Karpas-422 (cell line): Measurements from ENCODE around the gene NDUFS2. TPM values are rescaled to one million over a fixed set of nuclear protein-coding genes. Genes with fewer than 3 reads are reported as not detected.
A peak's percentile ranks its signal among the peaks of the same experiment; 100 is the strongest.

ENCODE experiments used
- DNase-seq: peaks from one replicate; pipeline ENCODE4 v3.0.0-alpha.2; 2015
- H2AFZ ChIP-seq: fragments of 200-600 bp; sonication (generic); 2 replicates; pipeline ENCODE4 v1.6.1; 2014; ENCODE audit warnings: antibody characterized with exemption, low read length, mixed read lengths
- H3K27ac ChIP-seq: fragments of 200-600 bp; sonication (generic); 2 replicates; pipeline ENCODE4 v1.5.1; 2014; ENCODE audit warnings: mild to moderate bottlenecking, low read length, moderate library complexity
- H3K27me3 ChIP-seq: fragments of 200-600 bp; sonication (generic); 2 replicates; pipeline ENCODE4 v1.6.1; 2014; ENCODE audit warnings: low read length, mixed read lengths
- H3K36me3 ChIP-seq: fragments of 200-600 bp; sonication (generic); 2 replicates; pipeline ENCODE4 v1.6.1; 2014; ENCODE audit warnings: low read length, mixed read lengths; ENCODE audit not compliant: insufficient read depth
- H3K4me1 ChIP-seq: fragments of 200-600 bp; sonication (generic); 2 replicates; pipeline ENCODE4 v1.6.1; 2014; ENCODE audit warnings: mild to moderate bottlenecking, low read length, mixed read lengths
- H3K4me2 ChIP-seq: fragments of 200-600 bp; sonication (generic); 2 replicates; pipeline ENCODE4 v1.6.1; 2014; ENCODE audit warnings: low read length, low read depth, mild to moderate bottlenecking; ENCODE audit not compliant: poor library complexity, severe bottlenecking
- H3K4me3 ChIP-seq: fragments of 200-600 bp; sonication (generic); 2 replicates; pipeline ENCODE4 v1.5.1; 2014; ENCODE audit warnings: mild to moderate bottlenecking, antibody characterized with exemption, low read length, mixed read lengths
- H3K79me2 ChIP-seq: fragments of 200-600 bp; sonication (generic); 2 replicates; pipeline ENCODE4 v1.6.1; 2014; ENCODE audit warnings: mild to moderate bottlenecking, low read length, mixed read lengths
- H3K9ac ChIP-seq: fragments of 200-600 bp; sonication (generic); 2 replicates; pipeline ENCODE4 v1.6.0; 2014; ENCODE audit warnings: low read length
- H3K9me2 ChIP-seq: fragments of 200-600 bp; sonication (generic), shearing (Covaris generic); replicated peaks from 2 replicates; pipeline ENCODE4 v1.6.0; 2014; ENCODE audit warnings: mild to moderate bottlenecking, low read length, moderate library complexity; ENCODE audit not compliant: insufficient read depth
- H3K9me3 ChIP-seq: fragments of 300-700, 200-600 bp; sonication (generic); 2 replicates; pipeline ENCODE4 v1.6.1; 2014; ENCODE audit warnings: low read length, mixed read lengths
- H4K20me1 ChIP-seq: fragments of 200-600 bp; sonication (generic); 2 replicates; pipeline ENCODE4 v1.6.1; 2014; ENCODE audit warnings: mild to moderate bottlenecking, antibody characterized with exemption, low read length, low read depth; ENCODE audit not compliant: insufficient read depth
- total RNA-seq: library from RNA; depleted of rRNA; stranded (reverse); fragments of >200 nt; shearing (Covaris generic); gene quantifications from 2 replicates; pipeline ENCODE4 v1.2.3, GENCODE V29; 2014; ENCODE audit warnings: low replicate concordance

NDUFS2 gene
- total RNA-seq, 1 experiment from 2014 or later, result 134 TPM

- no peaks in the 10 kb centered on the region for H3K9me2 ChIP-seq
- H3K4me2 ChIP-seq, result no peak overlapping the region
- H3K9me3 ChIP-seq, result no peaks in the 10 kb centered on the region
- peaks cover 30% of the 10 kb centered on the region for H3K4me1 ChIP-seq
- H4K20me1 ChIP-seq, result no peaks in the 10 kb centered on the region
- peaks cover 10% of the 10 kb centered on the region for H3K36me3 ChIP-seq
- H3K27ac ChIP-seq, result no peak overlapping the region
- no peak for DNase-seq
- no peak overlapping the region for H3K4me3 ChIP-seq
- no peaks in the 10 kb centered on the region for H3K27me3 ChIP-seq
- peaks cover 28% of the 10 kb centered on the region for H3K79me2 ChIP-seq
- H3K9ac ChIP-seq, result no peak overlapping the region
- no peak overlapping the region for H2AFZ ChIP-seq
Observed at GRCh38 chr1:161200421-161200991, 1.7 kb upstream of the NDUFS2 start.

GRCh38 chr1:161200992-161201835 is 953 bp upstream of the NDUFS2 start:
- H3K36me3 ChIP-seq, result peaks cover 10% of the 10 kb centered on the region
- H2AFZ ChIP-seq, result peak overlapping the region; percentile 67; the same call in 1 of the 2 replicates
- no peak for DNase-seq
- peak overlapping the region; percentile 74 for H3K9ac ChIP-seq
- peaks cover 28% of the 10 kb centered on the region for H3K79me2 ChIP-seq
- no peaks in the 10 kb centered on the region for H3K27me3 ChIP-seq
- no peaks in the 10 kb centered on the region for H3K9me3 ChIP-seq
- H3K4me1 ChIP-seq, result peaks cover 27% of the 10 kb centered on the region
- H4K20me1 ChIP-seq, result no peaks in the 10 kb centered on the region
- H3K9me2 ChIP-seq, result no peaks in the 10 kb centered on the region
- no peak overlapping the region for H3K27ac ChIP-seq
- H3K4me3 ChIP-seq, result peak overlapping the region; percentile 88
- H3K4me2 ChIP-seq, result peak overlapping the region; percentile 86

- no peak for DNase-seq
- peaks cover 28% of the 10 kb centered on the region for H3K79me2 ChIP-seq
Observed at GRCh38 chr1:161206411-161207140, 4.4 kb downstream of the NDUFS2 start.

GRCh38 chr1:161207173-161207572 is 5.0 kb downstream of the NDUFS2 start:
- H3K4me2 ChIP-seq, result no peak overlapping the region
- no peak overlapping the region for H3K9ac ChIP-seq
- peaks cover 28% of the 10 kb centered on the region for H3K79me2 ChIP-seq
- H3K9me2 ChIP-seq, result no peaks in the 10 kb centered on the region
- DNase-seq, result no peak
- H3K36me3 ChIP-seq, result peaks cover 42% of the 10 kb centered on the region
- no peak overlapping the region for H2AFZ ChIP-seq
- H3K9me3 ChIP-seq, result no peaks in the 10 kb centered on the region
- H3K4me1 ChIP-seq, result peaks cover 22% of the 10 kb centered on the region
- no peak overlapping the region for H3K27ac ChIP-seq
- no peaks in the 10 kb centered on the region for H3K27me3 ChIP-seq
- H4K20me1 ChIP-seq, result no peaks in the 10 kb centered on the region
- H3K4me3 ChIP-seq, result no peak overlapping the region

More at GRCh38 chr1:161206411-161207140, 4.4 kb downstream of the NDUFS2 start:
- Histone ChIP-seq H4K20me1 (no peaks in the 10 kb centered on the region), H3K4me2 (no peak overlapping the region), H3K27ac (no peak overlapping the region), H3K4me3 (no peak overlapping the region), H3K9me2 (no peaks in the 10 kb centered on the region), H3K36me3 (peaks cover 38% of the 10 kb centered on the region), H3K9ac (no peak overlapping the region), H2AFZ (no peak overlapping the region), H3K4me1 (peaks cover 25% of the 10 kb centered on the region), H3K27me3 (no peaks in the 10 kb centered on the region), H3K9me3 (no peaks in the 10 kb centered on the region)

- Histone ChIP-seq H3K27ac (no peak overlapping the region), H3K4me1 (peaks cover 5% of the 10 kb centered on the region), H2AFZ (no peak overlapping the region), H3K36me3 (peaks cover 48% of the 10 kb centered on the region), H3K27me3 (no peaks in the 10 kb centered on the region), H3K79me2 (peaks cover 6% of the 10 kb centered on the region; the same call in 1 of the 2 replicates), H3K4me3 (no peak overlapping the region), H3K9me2 (no peaks in the 10 kb centered on the region), H4K20me1 (no peaks in the 10 kb centered on the region), H3K4me2 (no peak overlapping the region), H3K9ac (no peak overlapping the region), H3K9me3 (no peaks in the 10 kb centered on the region)
- peak; percentile 92 for DNase-seq
Observed at GRCh38 chr1:161209790-161210409, 7.7 kb downstream of the NDUFS2 start.

- H3K79me2 ChIP-seq, result no peaks in the 10 kb centered on the region
- no peak overlapping the region for H3K4me2 ChIP-seq
- no peaks in the 10 kb centered on the region for H4K20me1 ChIP-seq
- H3K4me3 ChIP-seq, result no peak overlapping the region
- H3K9ac ChIP-seq, result no peak overlapping the region
- peaks cover 25% of the 10 kb centered on the region for H3K4me1 ChIP-seq
- no peak overlapping the region for H2AFZ ChIP-seq
- H3K27me3 ChIP-seq, result no peaks in the 10 kb centered on the region
- no peaks in the 10 kb centered on the region for H3K9me3 ChIP-seq
- no peak overlapping the region for H3K27ac ChIP-seq
- H3K9me2 ChIP-seq, result no peaks in the 10 kb centered on the region
- peaks cover 34% of the 10 kb centered on the region for H3K36me3 ChIP-seq
- no peak for DNase-seq
Observed at GRCh38 chr1:161214369-161214768, 12.2 kb downstream of the NDUFS2 start.

- H2AFZ ChIP-seq, result no peak within 1 kb of the TSS
- no peaks in the 10 kb centered on the region for H3K9me2 ChIP-seq
- H3K4me2 ChIP-seq, result no peak within 1 kb of the TSS
- H3K36me3 ChIP-seq, result peaks cover 31% of the 10 kb centered on the region
- no peaks in the 10 kb centered on the region for H3K9me3 ChIP-seq
- H4K20me1 ChIP-seq, result no peaks in the 10 kb centered on the region
- no peaks in the 10 kb centered on the region for H3K27me3 ChIP-seq
- no peak within 1 kb of the TSS for H3K4me3 ChIP-seq
- no peak within 1 kb of the TSS for H3K9ac ChIP-seq
- no peaks in the 10 kb centered on the region for H3K79me2 ChIP-seq
- peaks cover 22% of the 10 kb centered on the region for H3K4me1 ChIP-seq
- no peak for DNase-seq
- H3K27ac ChIP-seq, result no peak within 1 kb of the TSS
Observed at GRCh38 chr1:161215076-161215475, 12.9 kb downstream of the NDUFS2 start, which contains the start of gene FCER1G. TSS of gene FCER1G (plus strand) at chr1:161215295. CDS start at chr1:161215322, 27 bp downstream.
